Measurements from ENCODE around the gene SETDB2. TPM values are rescaled to one million over a fixed set of nuclear protein-coding genes. Genes with fewer than 3 reads are reported as not detected.

Gene SETDB2
- polyA plus RNA-seq, 1 donor (not counting 4 experiments of a cell fraction or from before 2014, with no cell fraction given), result 5.6 TPM

DNA sequence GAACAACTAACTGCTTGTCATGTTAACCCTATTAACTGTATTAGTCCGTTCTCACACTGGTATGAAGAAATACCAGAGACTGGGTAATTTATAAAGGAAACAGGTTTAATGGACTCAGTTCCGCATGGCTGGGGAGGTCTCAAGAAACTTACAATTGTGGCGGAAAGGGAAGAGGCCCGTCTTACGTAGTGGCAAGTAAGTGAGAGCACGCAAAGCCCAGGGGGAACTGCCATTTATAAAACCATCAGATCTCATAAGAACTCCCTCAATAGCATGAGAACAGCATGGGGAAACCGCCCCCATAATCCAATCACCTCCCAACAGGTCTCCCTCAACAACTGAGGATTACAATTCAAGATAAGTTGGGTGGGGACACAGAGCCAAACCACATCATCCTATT is 86.4 kb downstream of the SETDB2 start:
- dilution Hi-C loops (cut with MboI; ENCODE audit: extremely low pct_ligation_motif_present, low sequenced_read_pairs), result no loop called here
- Histone ChIP-seq H2AFZ (ENCODE audit: control insufficient read depth, low read length) (no peak overlapping the region), H3K9ac (ENCODE audit: control insufficient read depth, extremely low read depth, insufficient read depth, low read length) (no peak overlapping the region), H3K4me3 (ENCODE audit: control insufficient read depth in 2 of 3, extremely low read depth in 1 of 3, insufficient read depth in 2 of 3, low read depth in 1 of 3, low read length in 3 of 3) (no peak overlapping the region), H3K27me3 (ENCODE audit: control insufficient read depth, extremely low read depth, insufficient read depth, low read length) (no peaks in the 10 kb centered on the region), H3K36me3 (ENCODE audit: control insufficient read depth in 2 of 2, extremely low read depth in 1 of 2, insufficient read depth in 2 of 2, low read length in 2 of 2) (peaks cover 12 to 14% of the 10 kb centered on the region in 2 experiments), H3K9me3 (ENCODE audit: control insufficient read depth, low read depth, low read length) (no peaks in the 10 kb centered on the region), H3K4me2 (ENCODE audit: control insufficient read depth, extremely low read depth, insufficient read depth, low read depth, low read length) (no peak overlapping the region), H3K9me1 (ENCODE audit: control insufficient read depth, extremely low read depth, insufficient read depth, low read length) (no peaks in the 10 kb centered on the region), H3K4me1 (ENCODE audit: control insufficient read depth, extremely low read depth, insufficient read depth, low read length) (no peaks in the 10 kb centered on the region), H3K79me2 (ENCODE audit: control insufficient read depth, insufficient read depth, low read length) (no peaks in the 10 kb centered on the region), H4K20me1 (ENCODE audit: control insufficient read depth, extremely low read depth, insufficient read depth, low read length) (no peaks in the 10 kb centered on the region), H3K27ac (ENCODE audit: control insufficient read depth, insufficient read depth, low read length) (no peak overlapping the region)
- no peak for FAIRE-seq
- no peak for TF ChIP-seq EZH2 (IDR thresholded peaks at IDR 0.05; ENCODE audit: low read length)
- TF ChIP-seq, protein P1, sequence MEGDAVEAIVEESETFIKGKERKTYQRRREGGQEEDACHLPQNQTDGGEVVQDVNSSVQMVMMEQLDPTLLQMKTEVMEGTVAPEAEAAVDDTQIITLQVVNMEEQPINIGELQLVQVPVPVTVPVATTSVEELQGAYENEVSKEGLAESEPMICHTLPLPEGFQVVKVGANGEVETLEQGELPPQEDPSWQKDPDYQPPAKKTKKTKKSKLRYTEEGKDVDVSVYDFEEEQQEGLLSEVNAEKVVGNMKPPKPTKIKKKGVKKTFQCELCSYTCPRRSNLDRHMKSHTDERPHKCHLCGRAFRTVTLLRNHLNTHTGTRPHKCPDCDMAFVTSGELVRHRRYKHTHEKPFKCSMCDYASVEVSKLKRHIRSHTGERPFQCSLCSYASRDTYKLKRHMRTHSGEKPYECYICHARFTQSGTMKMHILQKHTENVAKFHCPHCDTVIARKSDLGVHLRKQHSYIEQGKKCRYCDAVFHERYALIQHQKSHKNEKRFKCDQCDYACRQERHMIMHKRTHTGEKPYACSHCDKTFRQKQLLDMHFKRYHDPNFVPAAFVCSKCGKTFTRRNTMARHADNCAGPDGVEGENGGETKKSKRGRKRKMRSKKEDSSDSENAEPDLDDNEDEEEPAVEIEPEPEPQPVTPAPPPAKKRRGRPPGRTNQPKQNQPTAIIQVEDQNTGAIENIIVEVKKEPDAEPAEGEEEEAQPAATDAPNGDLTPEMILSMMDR (optimal IDR thresholded peaks at IDR 0.05 in 1 of 3, IDR thresholded peaks at IDR 0.05 in 1 of 3, conservative IDR thresholded peaks at IDR 0.05 in 1 of 3; ENCODE audit: extremely low read depth in 1 of 3, insufficient read depth in 2 of 3, low read length in 3 of 3), result no peak
- DNase-seq (ENCODE audit: low read depth, low spot score), result no peak

- Histone ChIP-seq H3K4me1 (ENCODE audit: control insufficient read depth, extremely low read depth, insufficient read depth, low read length) (no peaks in the 10 kb centered on the region), H3K79me2 (ENCODE audit: control insufficient read depth, insufficient read depth, low read length) (no peaks in the 10 kb centered on the region), H4K20me1 (ENCODE audit: control insufficient read depth, extremely low read depth, insufficient read depth, low read length) (no peaks in the 10 kb centered on the region), H3K9me3 (ENCODE audit: control insufficient read depth, low read depth, low read length) (no peaks in the 10 kb centered on the region), H3K36me3 (ENCODE audit: control insufficient read depth in 2 of 2, extremely low read depth in 1 of 2, insufficient read depth in 2 of 2, low read length in 2 of 2) (peaks cover 12 to 17% of the 10 kb centered on the region in 2 experiments), H3K4me2 (ENCODE audit: control insufficient read depth, extremely low read depth, insufficient read depth, low read depth, low read length) (no peak overlapping the region), H3K4me3 (ENCODE audit: control insufficient read depth in 2 of 3, extremely low read depth in 1 of 3, insufficient read depth in 2 of 3, low read depth in 1 of 3, low read length in 3 of 3) (no peak overlapping the region), H3K9ac (ENCODE audit: control insufficient read depth, extremely low read depth, insufficient read depth, low read length) (no peak overlapping the region), H2AFZ (ENCODE audit: control insufficient read depth, low read length) (no peak overlapping the region), H3K9me1 (ENCODE audit: control insufficient read depth, extremely low read depth, insufficient read depth, low read length) (no peaks in the 10 kb centered on the region), H3K27ac (ENCODE audit: control insufficient read depth, insufficient read depth, low read length) (no peak overlapping the region), H3K27me3 (ENCODE audit: control insufficient read depth, extremely low read depth, insufficient read depth, low read length) (no peaks in the 10 kb centered on the region)
- DNase-seq (ENCODE audit: low read depth, low spot score) (no peak), FAIRE-seq (no peak)
- dilution Hi-C loops (cut with MboI; ENCODE audit: extremely low pct_ligation_motif_present, low sequenced_read_pairs), result no loop called here
- TF ChIP-seq, protein P1 (optimal IDR thresholded peaks at IDR 0.05 in 1 of 3, IDR thresholded peaks at IDR 0.05 in 1 of 3, conservative IDR thresholded peaks at IDR 0.05 in 1 of 3; ENCODE audit: extremely low read depth in 1 of 3, insufficient read depth in 2 of 3, low read length in 3 of 3), result no peak
- no peak for TF ChIP-seq EZH2 (IDR thresholded peaks at IDR 0.05; ENCODE audit: low read length)
Measured at GRCh38 chr13:49532593-49532992, 88.5 kb downstream of the SETDB2 start.

Data from keratinocyte (primary cell).